SHP77 treated with DMSO at 0.1 percent for 48 hours (cell line): ENCODE results near the gene PDE11A.

Experiments used
- DNase-seq: peaks from one replicate; lab custom pipeline; 2025; lab: John Stamatoyannopoulos, UW

PDE11A gene

DNA sequence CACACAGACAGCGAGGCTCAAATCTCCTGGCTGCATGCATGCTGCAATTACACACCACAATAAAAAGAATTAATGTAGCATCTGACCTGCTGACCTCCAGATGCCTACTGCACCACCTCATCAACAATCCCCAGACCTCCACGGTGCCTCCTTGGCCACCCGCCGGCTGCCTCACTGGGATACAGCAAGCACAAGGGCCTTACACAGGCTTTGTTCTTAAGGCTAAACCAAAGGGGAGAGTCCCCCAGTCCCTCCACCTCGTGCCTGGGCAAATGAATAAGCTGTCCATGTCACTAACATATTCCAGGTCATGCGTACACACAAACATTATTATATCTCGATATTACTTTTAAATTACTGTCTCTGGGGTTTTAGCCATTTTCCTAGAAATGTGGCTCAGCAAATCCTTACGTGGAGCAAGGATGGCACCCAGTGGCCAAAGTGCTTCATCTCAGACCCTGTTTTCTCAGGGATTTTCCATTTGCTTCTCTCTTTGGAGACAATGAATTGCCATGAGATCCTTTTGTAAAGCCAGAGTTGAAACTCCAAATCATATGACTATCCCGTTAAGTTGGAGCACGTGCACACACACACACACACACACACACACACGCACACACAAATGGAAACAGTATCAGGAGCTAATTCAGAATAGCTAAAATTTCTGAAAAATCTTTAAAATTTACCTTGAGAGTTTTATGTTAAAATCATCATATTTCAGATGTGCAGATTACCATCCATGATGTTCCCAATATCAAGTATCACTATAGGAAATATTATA lies 313.8 kb downstream of the PDE11A start:
- peak; percentile 20 for DNase-seq

DNA sequence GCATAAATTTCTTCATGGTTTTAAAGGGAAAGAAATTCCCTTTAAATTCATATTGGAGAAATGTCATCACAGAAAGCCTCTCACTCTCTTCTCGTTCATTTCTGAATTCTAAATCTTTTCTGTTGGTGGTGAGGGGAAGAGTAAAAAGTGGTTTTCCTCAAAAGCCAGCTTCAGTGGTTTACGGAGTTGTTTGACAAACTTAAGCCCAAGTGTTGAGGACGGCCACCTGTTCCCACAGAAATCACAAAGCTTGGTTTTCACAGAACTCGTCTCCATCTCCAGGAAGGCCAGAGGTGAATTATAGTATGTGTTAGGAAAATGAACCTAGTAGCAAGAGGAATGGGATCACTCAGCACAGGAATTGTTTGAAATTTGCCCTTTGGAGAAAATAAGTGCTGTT lies 316.2 kb downstream of the PDE11A start:
- DNase-seq: no peak

DNA sequence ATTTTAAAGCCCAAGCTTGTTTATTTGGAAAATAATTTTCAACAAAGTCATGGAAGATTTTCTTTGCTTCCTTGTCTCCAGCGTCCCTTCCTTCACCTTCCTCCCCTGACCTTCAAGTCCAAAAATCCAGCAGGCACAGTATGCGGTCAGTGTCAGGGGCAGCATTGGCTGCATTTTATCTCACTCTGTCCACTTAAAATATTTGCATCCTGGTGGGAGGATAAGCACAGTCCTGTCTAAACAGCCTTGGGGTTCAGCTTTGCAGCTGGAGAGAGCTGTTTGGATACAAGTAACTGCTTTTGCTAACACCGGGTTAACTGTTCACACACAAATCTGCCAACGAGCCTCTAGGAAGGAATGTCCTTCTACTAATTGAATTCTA lies 318.1 kb downstream of the PDE11A start:
- no peak for DNase-seq

DNA sequence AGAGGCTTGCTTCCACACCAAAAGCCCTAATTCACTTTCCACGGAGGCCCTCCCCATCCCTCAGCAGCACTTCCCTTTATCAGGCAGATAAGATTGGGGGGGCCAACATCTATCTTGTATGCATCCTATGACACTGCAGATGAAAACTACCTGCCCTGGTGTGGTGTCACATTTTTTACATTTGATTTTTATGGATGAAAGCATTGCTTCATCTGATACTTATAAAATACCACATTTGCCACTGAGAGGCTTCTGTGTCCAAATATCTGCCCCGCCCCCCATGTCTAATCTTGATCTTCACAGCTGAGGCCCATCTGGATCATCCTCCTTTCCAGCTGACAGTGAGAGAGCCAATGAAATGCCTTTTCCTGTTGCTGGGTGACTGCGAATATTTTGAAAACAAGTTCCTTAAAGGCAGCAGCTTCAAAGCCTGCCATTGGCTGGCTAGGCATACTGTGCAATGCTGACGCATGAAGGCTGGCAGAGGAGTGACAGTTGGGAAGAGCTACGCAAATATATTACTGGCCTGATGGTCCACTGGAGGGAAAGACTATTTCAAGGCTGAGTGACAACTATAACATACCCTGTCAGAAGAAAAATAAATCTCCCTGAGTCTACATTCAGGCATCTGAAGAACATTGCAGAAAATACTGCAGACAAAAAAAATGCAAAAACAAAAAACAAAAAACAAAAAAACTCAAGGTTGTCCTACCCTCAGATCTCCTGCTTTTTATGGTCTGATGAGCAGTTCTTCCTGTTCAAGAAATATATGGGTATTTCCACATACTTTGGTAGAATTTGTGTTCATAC lies 318.7 kb downstream of the PDE11A start:
- peak; percentile 62 for DNase-seq

DNA sequence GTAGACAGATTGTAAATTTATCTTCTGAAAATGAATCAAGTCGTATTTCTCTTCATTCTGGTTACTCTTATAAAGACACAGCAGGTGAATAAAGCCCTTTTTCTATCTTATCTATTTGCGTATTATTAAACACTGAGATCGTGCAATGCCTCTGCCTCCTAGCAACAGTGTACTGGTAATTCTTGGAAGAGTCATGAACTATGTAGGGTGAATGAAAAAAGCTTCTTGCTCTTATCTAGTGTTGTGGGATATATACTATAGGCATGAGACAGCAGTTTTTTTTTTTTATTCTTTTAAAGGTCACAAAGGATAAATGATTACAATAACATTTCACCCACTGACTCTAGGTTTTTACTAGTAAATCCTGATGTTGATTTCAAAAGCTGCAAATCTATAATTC lies 324.2 kb downstream of the PDE11A start:
- no peak for DNase-seq

DNA sequence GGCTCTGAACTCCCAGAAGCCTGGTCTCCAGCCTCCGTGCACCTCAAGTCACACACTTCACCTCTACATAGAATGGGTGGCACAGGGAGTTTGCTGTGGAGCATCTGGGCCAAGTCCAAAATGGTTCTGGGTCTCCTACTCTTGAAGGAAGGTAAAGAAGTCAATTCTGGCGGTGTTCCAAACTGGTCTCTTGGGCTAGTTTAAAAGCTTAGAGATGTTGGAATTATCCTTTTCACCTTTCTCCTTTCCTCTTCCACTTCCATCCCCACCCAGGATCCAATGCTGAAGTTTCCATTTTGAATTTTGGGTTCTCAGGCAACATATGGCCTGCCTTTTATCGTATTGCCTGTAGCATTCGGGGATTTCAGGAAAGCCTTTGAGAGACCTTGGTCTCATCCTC lies 325.2 kb downstream of the PDE11A start:
- DNase-seq: no peak

DNA sequence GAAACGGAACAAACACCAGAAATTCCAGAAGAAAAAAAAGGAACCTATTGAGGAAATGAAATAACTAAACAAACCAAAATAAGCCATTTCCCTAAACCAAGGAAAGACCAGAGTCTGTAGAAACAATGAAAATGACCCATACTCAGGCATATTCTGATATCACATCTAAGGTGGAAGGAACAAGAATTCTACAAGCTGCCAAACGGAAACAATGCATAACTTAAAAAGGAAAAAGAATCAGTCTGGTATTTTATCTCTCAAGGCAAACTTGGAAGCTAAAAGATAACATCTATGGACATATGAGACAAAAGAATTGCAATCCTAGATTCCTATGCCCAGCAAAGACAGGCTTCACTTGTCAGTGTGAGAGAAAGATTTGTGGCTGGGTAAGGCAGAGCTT lies 326.2 kb downstream of the PDE11A start:
- no peak for DNase-seq

DNA sequence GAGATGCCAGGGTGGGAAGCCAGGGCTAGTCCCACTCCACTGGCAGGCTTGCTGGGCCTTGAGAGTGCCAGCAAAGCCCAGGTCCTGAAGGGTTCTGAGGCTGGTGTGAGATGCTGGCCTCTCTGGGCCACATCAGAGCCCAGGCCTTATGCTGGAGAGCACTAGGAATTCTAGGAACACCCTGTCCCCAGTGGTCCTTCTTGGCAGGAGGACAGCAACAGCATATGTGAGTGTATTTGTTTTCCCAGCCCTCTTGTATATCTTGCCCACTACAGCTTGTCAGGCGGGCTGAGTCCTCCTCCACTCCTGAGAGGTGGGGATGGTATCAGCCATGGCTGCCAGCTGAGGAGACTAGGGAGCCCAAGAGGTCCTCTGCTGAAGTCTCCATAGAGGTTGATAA lies 327.0 kb downstream of the PDE11A start:
- DNase-seq: no peak

DNA sequence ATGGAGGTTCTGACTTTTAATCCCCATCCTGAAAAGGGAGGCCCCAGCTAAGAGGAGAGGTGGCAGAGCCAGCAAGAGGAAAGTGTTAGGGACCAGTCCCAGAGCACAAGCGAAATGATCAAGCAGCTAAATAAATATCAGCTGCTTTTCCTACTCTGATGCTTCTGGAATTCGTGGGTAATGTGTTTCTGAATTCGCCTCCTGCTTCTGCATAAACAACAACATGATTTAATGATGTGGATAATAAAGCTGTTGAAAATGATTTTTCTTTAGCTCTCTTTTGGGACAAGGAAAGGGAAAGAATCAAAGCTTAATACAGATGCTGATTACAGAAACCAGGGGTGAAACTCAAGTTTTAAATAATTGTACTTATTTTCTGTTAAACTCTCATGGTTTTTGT lies 329.7 kb downstream of the PDE11A start:
- DNase-seq: no peak

DNA sequence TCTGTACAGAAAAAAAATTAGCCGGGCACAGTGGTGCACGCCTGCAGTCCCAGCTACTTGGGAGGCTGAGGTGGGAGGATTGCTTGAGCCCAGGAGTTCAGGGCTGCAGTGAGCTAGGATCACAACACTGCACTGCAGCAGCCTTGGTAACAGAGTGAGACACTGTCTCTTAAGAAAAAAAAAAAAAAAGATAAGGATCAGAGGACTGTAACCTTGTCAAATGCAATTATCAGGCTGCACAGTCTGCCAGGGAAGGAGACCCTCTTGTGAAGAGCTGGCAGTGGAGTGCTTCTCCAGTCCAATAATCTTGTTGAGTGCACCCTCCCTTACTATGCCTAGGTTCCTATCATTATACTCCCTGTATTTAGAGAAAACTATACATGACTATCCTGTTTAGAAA lies 330.7 kb downstream of the PDE11A start:
- no peak for DNase-seq

DNA sequence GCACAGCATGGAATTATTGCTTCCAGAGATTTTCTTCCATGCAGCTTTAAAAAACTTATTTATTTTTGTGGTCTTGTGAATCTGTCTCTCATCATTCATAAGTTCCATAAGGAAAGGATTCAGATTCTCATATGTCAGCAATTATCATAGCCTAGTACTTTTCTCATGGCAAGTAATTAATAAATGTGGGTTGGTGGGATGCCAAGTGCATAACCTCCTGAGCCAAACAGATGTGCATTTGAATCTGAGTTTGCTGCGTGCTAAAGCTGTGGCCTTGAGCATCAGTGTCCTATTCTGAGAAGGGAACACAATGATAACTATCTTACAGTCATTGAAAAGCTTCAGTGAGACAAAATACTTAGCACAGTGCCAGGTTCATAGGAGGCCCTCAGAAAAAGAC lies 331.9 kb downstream of the PDE11A start:
- DNase-seq: no peak

DNA sequence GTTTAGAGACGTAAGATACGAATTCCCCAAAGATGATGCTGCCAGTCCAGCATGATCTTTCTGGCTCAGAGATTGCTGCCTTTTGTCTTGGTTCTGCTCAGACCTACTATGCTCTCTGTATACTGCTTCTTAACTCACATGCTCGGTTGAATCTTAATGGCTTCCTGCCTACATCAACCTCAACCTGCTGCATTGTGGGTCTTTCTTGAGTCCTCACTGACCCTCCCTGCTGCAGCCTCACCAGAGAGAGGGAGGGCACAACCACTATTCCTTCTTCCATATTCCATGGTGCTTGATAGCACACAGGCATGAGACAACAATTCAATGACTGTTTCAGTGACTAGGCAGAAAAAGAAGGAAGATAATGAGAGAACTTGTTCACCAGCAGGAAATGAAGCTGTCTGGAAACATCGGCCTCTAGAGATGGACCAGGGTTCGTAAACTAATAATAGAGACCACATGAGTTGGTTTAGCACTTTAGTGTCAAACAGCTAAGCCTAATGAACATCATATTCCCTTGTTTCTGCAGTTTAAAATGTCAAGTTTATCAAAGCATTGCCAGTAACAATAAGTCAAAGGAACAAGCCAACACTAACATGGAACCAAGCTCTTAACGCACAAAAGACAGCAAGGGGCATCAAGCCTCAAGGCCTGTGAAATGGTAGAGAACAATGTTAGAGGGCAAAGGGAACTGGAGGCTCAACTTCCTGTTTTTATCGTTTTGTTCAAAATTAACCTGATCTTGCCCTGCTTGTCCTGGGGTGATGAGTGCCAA lies 333.9 kb downstream of the PDE11A start:
- DNase-seq: no peak

DNA sequence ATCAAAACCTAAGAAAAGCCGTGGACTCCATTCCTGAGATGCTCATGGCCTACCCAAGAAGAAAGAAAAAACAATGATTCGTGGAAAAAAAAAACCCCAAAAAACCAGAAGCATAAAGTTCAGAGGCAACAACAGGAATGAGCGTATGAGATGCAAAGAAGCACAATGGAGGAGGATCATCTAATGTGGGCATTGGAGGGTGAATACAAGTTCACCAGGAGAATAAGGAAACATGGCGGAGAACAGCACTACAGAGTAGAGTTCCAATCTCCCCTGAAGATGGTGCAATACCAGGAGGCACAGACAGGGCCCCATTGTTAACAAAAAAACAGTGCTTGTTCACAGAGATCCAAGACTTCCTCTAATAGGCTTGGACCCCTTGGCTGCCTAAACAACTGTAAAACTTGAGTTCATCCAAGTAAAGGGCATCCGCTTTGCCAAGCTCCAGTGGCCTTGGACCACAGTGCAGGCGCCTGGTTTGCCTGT lies 337.2 kb downstream of the PDE11A start:
- no peak for DNase-seq

DNA sequence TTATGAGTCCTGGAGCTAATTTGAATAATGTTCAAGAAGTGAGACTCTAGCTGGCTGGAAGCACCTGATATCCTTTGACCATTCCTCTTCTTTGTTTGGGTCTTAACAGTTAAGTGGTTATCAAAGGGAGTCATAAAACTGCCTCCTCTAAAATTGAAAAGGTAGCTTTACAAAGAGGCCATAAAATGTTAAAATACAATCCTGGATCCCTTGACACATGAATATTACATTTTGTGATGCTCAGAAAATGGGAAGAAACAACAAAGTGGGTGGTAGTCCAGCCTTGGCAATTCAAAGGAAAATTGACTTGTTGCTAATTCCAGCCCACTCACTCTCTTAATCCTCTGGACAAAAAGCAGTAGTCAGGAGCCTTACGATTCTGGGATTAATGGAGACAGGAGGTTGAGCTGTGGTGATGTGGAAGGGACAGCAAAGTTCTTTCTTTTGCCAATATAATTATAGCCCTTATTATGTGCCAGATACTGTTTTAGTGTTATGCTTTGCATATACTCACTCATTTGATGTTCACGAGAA lies 339.2 kb downstream of the PDE11A start:
- DNase-seq: no peak

DNA sequence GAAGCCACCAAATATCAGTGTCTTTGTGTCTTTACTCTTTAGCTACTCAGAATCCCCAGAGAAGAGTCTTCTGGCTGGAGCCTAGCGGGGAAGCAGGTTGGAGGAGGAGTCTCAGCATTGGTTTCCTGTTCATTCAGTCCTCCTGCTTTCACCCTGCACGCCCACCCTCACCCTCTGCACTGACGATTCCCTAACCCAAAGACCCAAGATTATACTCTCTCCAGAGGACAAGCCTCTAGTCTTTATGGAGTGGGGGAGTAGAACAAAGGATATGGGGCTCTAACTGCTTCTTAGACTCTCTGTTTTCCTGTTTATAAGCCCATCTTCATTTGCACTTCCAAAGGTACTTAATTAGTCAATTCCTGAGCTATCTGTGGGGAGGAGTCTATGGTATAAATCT lies 341.2 kb downstream of the PDE11A start:
- DNase-seq: no peak

DNA sequence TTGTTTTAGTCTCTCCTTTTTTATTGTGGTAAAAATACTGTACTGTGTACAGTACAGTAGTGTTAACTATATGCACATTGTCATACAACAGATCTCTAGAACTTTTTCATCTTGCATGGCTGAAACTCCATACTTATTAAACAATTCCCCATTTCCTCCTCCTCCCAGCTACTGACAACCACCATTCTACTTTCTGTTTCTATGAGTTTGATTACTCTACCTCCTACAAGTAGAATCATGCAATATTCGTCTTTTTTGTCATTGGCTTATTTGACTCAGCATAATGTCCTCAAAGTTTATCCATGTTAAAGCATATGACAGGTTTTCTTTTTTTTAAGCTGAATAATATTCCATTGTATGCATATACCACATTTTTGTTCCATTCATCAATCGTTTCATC lies 341.8 kb downstream of the PDE11A start:
- DNase-seq: no peak

DNA sequence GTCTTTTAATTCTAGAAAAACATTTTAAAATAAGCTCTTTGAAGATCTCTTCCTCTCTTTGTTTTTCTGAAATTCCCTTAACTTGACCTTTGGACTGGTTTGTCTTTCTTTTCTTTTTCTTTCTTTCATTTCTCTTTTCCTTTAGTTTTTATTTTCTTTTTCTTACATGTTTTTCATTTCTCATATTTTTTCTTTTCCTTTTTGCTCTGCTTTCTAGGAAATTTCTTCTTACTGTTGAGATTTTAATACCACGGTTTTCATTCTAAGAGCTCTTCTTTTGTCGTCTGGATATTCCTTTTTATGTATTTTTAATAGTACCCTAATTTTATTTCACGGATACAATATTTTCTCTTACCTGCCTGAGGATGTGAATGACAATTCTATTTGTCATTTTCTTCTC lies 342.2 kb downstream of the PDE11A start:
- no peak for DNase-seq

DNA sequence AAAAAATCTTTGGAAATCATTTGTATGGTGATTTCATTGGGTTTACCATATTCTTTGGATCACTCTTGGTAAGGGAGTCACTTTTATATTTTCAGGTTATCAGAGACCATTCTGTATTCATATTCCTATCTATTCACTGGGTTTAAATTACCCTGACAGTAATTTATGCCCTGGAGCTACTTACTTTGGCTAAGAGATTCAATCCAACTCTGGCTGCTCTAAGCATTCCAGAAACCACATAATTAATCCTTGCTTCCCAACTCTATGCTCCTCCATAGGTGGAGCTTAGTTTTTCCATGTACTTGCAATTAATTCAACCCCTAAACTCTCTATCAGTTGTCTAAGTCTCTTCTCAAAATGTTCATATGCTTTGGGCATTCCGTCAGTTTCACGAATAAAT lies 343.7 kb downstream of the PDE11A start:
- no peak for DNase-seq

DNA sequence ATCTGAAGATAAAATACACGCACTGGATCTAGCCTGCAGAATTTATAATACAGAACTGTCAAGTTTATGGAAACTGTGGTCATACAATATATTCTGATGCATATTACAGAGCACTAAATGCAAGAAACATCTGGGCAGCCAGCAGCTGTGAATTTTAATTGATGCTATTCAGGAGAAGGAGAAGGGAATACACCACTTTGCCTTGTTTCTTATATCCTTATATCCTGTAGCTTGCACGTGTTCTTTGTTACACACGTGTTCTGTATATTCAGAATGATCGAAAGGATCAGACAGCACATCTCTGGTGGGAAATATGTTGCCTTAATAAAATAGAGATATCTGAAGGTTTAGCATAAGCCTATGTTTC lies 344.2 kb downstream of the PDE11A start:
- DNase-seq: no peak

DNA sequence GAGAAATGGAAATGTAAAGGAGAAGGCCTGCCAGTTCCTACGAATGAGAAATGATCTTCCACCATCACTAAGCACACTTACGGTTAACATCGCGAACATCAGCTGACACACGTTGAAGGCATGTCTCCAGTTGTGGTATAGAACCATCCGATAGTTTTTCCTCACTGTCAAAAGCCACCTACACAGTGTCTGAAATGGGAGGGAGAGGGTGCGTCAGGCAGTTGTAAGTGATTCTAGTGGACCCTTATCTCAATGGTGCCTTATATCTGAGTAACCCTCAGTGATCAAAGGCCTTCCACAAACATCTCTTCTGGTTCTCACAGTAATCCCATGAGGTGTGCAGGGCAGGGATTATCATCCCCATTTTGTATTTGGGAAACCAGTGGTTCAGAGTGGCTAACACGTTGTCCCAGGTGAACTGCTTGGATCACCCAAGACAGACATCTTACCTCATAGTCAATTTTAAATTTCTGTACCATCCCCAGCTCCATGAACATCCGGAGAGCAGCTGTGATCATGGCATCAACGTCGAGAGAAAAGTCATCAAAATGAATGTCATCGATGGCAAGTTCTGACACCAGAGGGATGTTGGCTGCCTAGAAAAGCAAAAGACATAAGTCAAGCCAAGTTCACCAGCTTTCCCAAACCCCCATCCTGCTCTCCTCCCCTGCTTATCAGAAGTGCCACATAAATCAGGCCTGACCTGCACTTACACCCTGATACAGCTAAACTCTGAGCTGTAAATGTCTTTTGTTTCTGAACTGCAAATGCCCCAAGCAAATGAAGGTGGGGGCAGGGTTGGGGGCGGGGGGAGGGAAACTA lies 344.8 kb downstream of the PDE11A start:
- DNase-seq: no peak

DNA sequence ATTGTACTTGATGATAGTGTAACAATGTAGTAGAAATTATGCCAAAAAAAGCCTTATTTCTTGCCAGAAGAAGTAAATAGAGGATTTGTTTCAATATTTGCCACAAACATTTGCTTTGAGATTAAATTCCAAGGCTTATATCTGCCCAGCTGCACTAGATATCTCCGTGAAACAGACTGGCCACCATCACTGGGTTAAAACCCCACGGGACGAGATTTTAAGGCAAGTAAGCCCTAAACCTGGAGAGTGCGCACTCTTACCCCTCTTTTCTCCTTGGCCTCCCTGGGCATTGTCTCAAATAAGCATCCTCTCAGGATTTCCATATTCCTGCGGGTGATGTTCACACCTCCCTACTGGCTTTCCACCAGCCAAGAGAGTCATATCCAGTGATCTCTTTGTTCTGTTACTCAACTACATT lies 345.6 kb downstream of the PDE11A start:
- no peak for DNase-seq
